CD14-positive monocyte (primary cell): ENCODE data around the gene YPEL4. TPM values are rescaled to one million over a fixed set of nuclear protein-coding genes. Genes with fewer than 3 reads are reported as not detected.

Experiments used
- DNase-seq, 3 donors: peaks; one replicate each; pipeline ENCODE4 v3.0.0-alpha.2; 2011 to 2022
- H2AFZ ChIP-seq: 2 replicates; pipeline ENCODE4 v1.6.0; 2012; ENCODE audit warnings: mild to moderate bottlenecking, low read depth, low read length, inconsistent platforms; ENCODE audit not compliant: insufficient read depth, poor library complexity, severe bottlenecking
- H3K27ac ChIP-seq, 2 donors: 1 replicate in 1 of 2; 2 replicates in 1 of 2; pipeline ENCODE4 v1.5.1; 2012 to 2013; ENCODE audit warnings: low read length in 2 of 2, control low read depth in 1 of 2, inconsistent platforms in 1 of 2, low read depth in 1 of 2, mild to moderate bottlenecking in 1 of 2
- H3K27me3 ChIP-seq, 2 donors: one replicate each; pipeline versions ENCODE4 v1.6.0 to v1.6.1; 2011 to 2013; ENCODE audit warnings: low read length in 2 of 2; ENCODE audit not compliant: control insufficient read depth in 2 of 2, insufficient read depth in 2 of 2
- H3K36me3 ChIP-seq, 2 donors: replicated peaks in 1 of 2; 1 replicate in 1 of 2; 2 replicates in 1 of 2; pipeline versions ENCODE4 v1.5.1 to v1.6.1; 2012 to 2013; ENCODE audit warnings: low read length in 2 of 2, control low read depth in 1 of 2, inconsistent platforms in 1 of 2, mild to moderate bottlenecking in 1 of 2; ENCODE audit not compliant: insufficient read depth in 2 of 2, control insufficient read depth in 1 of 2
- H3K4me1 ChIP-seq, 2 donors: 1 replicate in 1 of 2; 2 replicates in 1 of 2; pipeline versions ENCODE4 v1.5.1 to v1.6.1; 2012 to 2013; ENCODE audit warnings: low read length in 2 of 2, control low read depth in 1 of 2, inconsistent platforms in 1 of 2, mild to moderate bottlenecking in 1 of 2, moderate library complexity in 1 of 2; ENCODE audit not compliant: insufficient read depth in 2 of 2, control insufficient read depth in 1 of 2
- H3K4me2 ChIP-seq: replicated peaks from 2 replicates; pipeline ENCODE3; 2012; ENCODE audit warnings: low read length, moderate library complexity, mild to moderate bottlenecking; ENCODE audit not compliant: poor library complexity, severe bottlenecking; ENCODE audit errors: extremely low read depth
- H3K4me3 ChIP-seq, 3 experiments: fragments of 200-600 bp in 1 of 3; sonication (generic) in 1 of 3; replicated peaks in 1 of 3; 1 replicate in 2 of 3; 2 replicates in 1 of 3; pipeline ENCODE4 v1.5.1; 2011 to 2013; ENCODE audit warnings: low read length in 3 of 3, mild to moderate bottlenecking in 3 of 3, control low read depth in 2 of 3, low read depth in 2 of 3, inconsistent platforms in 1 of 3, moderate library complexity in 1 of 3
- H3K79me2 ChIP-seq: 2 replicates; pipeline ENCODE4 v1.6.0; 2012; ENCODE audit warnings: mild to moderate bottlenecking, control low read depth, inconsistent platforms, low read length, moderate library complexity; ENCODE audit not compliant: insufficient read depth
- H3K9ac ChIP-seq: 2 replicates; pipeline ENCODE4 v1.6.0; 2017; ENCODE audit warnings: low read length, mild to moderate bottlenecking; ENCODE audit not compliant: insufficient read depth, poor library complexity, severe bottlenecking
- H3K9me3 ChIP-seq, 2 donors: replicated peaks in 1 of 2; 1 replicate in 1 of 2; 2 replicates in 1 of 2; pipeline versions ENCODE4 v1.5.1 to v1.6.1; 2012 to 2013; ENCODE audit warnings: low read length in 2 of 2, control low read depth in 1 of 2; ENCODE audit not compliant: control insufficient read depth in 1 of 2, insufficient read depth in 1 of 2
- H4K20me1 ChIP-seq: 2 replicates; pipeline ENCODE4 v1.6.0; 2012; ENCODE audit warnings: mild to moderate bottlenecking, low read length, control low read depth, moderate library complexity; ENCODE audit not compliant: insufficient read depth
- H3K27ac Mint-ChIP-seq, 7 donors: one replicate each; pipeline ENCODE4 v1.8.0; 2020; ENCODE audit warnings: mild to moderate bottlenecking in 7 of 7, mixed read lengths in 7 of 7, moderate library complexity in 6 of 7, inconsistent platforms in 2 of 7
- H3K27me3 Mint-ChIP-seq, 3 donors: one replicate each; pipeline ENCODE4 v1.8.0; 2021 to 2022; ENCODE audit warnings: low read depth in 3 of 3, mild to moderate bottlenecking in 3 of 3, mixed read lengths in 3 of 3, moderate library complexity in 3 of 3, inconsistent platforms in 1 of 3
- H3K36me3 Mint-ChIP-seq, 2 donors: one replicate each; pipeline ENCODE4 v1.8.0; 2020; ENCODE audit warnings: mixed read lengths in 2 of 2, inconsistent platforms in 1 of 2, mild to moderate bottlenecking in 1 of 2
- H3K4me1 Mint-ChIP-seq: one replicate; pipeline ENCODE4 v1.8.0; 2020; ENCODE audit warnings: mild to moderate bottlenecking, mixed read lengths
- H3K4me3 Mint-ChIP-seq, 2 donors: one replicate each; pipeline ENCODE4 v1.8.0; 2020; ENCODE audit warnings: mild to moderate bottlenecking in 2 of 2, mixed read lengths in 2 of 2, moderate library complexity in 1 of 2
- H3K9me3 Mint-ChIP-seq, 7 donors: one replicate each; pipeline ENCODE4 v1.8.0; 2020 to 2022; ENCODE audit warnings: mixed read lengths in 7 of 7, mild to moderate bottlenecking in 6 of 7, moderate library complexity in 6 of 7, inconsistent platforms in 2 of 7
- WGBS: methylation state at CpG from one replicate; pipeline ENCODE4 v1.1.5; 2013; ENCODE audit warnings: missing lambda C conversion rate; ENCODE audit not compliant: insufficient coverage; 5-methylcytosine and 5-hydroxymethylcytosine counted together
- intact Hi-C, 2 donors: fragments of 100-400 bp; cut with micrococcal nuclease; formaldehyde crosslinking; loops; one replicate each; pipeline versions ENCODE4 v1.15.0 to v1.15.1; 2023
- polyA plus RNA-seq, 3 donors: library from polyadenylated mRNA; depleted of rRNA in 1 of 3; unstranded in 2 of 3; stranded (reverse) in 1 of 3; fragments of 300-500 nt in 2 of 3; fragments of >200 nt in 1 of 3; fragmentation: Illumina TruSeq in 2 of 3; gene quantifications; 1 replicate in 2 of 3; 2 replicates in 1 of 3; pipeline ENCODE4 v1.2.3, GENCODE V29; 2012 to 2021
- TF ChIP-seq, protein P1 (sequence below): fragments of 200-600 bp; IDR thresholded peaks from one replicate; pipeline ENCODE4 v1.8.0; 2022; ENCODE audit warnings: antibody characterized with exemption, mild to moderate bottlenecking

Gene YPEL4
- polyA plus RNA-seq, 3 donors: 0.36 to 0.56 TPM; not detected in 1

DNA sequence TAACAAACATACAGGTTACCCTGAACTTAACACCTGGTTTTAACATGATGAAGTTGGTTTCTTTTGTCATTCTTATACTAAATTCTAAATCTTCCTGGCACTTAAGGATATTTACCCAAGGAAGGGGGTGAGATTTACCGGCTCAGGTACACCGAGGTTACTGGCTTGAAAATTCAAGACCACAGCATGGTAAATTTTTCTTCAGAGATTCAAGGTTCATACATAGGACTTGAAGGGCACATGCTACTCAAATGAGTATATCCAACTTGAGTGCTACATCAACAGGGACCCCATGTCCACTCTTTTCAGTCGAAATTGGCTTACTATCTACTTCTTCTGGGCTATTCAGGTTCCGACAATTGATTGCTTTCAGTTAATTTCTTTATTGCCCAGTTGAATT, 39.5 kb downstream of the YPEL4 start:
- no peak overlapping the region for H3K4me3 Mint-ChIP-seq
- DNase-seq: no peak
- no peaks in the 10 kb centered on the region for H3K36me3 Mint-ChIP-seq
- Histone ChIP-seq H3K36me3 (no peaks in the 10 kb centered on the region), H3K79me2 (no peaks in the 10 kb centered on the region), H3K4me2 (no peak overlapping the region), H3K9me3 (no peaks in the 10 kb centered on the region), H2AFZ (no peak overlapping the region), H3K27ac (no peak overlapping the region), H3K4me3 (no peak overlapping the region), H3K27me3 (no peaks in the 10 kb centered on the region), H3K4me1 (no peaks in the 10 kb centered on the region), H3K9ac (no peak overlapping the region), H4K20me1 (no peaks in the 10 kb centered on the region)
- no peaks in the 10 kb centered on the region for H3K9me3 Mint-ChIP-seq
- H3K27me3 Mint-ChIP-seq: peaks cover 2 to 4% (median 2%) of the 10 kb centered on the region in 3 donors
- no peak overlapping the region for H3K27ac Mint-ChIP-seq
- WGBS: 100% methylated on average over 3 of the region's 4 CpGs
- TF ChIP-seq, protein P1, sequence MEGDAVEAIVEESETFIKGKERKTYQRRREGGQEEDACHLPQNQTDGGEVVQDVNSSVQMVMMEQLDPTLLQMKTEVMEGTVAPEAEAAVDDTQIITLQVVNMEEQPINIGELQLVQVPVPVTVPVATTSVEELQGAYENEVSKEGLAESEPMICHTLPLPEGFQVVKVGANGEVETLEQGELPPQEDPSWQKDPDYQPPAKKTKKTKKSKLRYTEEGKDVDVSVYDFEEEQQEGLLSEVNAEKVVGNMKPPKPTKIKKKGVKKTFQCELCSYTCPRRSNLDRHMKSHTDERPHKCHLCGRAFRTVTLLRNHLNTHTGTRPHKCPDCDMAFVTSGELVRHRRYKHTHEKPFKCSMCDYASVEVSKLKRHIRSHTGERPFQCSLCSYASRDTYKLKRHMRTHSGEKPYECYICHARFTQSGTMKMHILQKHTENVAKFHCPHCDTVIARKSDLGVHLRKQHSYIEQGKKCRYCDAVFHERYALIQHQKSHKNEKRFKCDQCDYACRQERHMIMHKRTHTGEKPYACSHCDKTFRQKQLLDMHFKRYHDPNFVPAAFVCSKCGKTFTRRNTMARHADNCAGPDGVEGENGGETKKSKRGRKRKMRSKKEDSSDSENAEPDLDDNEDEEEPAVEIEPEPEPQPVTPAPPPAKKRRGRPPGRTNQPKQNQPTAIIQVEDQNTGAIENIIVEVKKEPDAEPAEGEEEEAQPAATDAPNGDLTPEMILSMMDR: no peak
- H3K4me1 Mint-ChIP-seq: no peaks in the 10 kb centered on the region
- intact Hi-C loops: no loop called here

DNA sequence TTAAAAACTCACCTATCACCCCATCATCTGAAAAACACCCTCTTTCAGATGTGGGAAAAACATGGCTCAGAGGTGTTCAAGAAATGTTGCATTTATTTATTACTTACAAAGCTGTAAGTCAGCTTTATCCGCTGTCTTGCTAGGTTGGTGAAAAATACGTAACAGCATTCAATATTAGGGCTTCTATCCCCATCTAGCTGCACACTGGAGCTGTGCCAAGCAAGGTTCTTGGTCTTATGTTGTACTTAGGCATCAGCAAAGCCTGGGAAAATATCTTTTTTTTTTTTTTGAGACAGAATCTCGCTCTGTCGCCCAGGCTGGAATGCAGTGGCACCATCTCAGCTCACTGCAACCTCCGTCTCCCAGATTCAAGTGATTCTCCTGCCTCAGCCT, 44.7 kb downstream of the YPEL4 start:
- Histone ChIP-seq H2AFZ (no peak overlapping the region), H3K79me2 (no peaks in the 10 kb centered on the region), H4K20me1 (no peaks in the 10 kb centered on the region), H3K27ac (no peak overlapping the region), H3K4me3 (no peak overlapping the region), H3K9ac (no peak overlapping the region), H3K27me3 (no peaks in the 10 kb centered on the region), H3K4me1 (no peaks in the 10 kb centered on the region), H3K9me3 (no peaks in the 10 kb centered on the region), H3K4me2 (no peak overlapping the region), H3K36me3 (no peaks in the 10 kb centered on the region)
- TF ChIP-seq, protein P1: no peak
- intact Hi-C loops: no loop called here
- no peak overlapping the region for H3K4me3 Mint-ChIP-seq
- H3K4me1 Mint-ChIP-seq: peaks cover 9% of the 10 kb centered on the region
- DNase-seq: no peak
- no peak overlapping the region for H3K27ac Mint-ChIP-seq
- WGBS: 94% methylated on average over 3 of the region's 5 CpGs
- no peaks in the 10 kb centered on the region for H3K9me3 Mint-ChIP-seq
- no peaks in the 10 kb centered on the region for H3K36me3 Mint-ChIP-seq
- H3K27me3 Mint-ChIP-seq: peaks cover 0 to 3% (median 0%) of the 10 kb centered on the region in 3 donors
